Fibroblast of pulmonary artery (primary cell): ENCODE measurements around the gene NIN.

Experiments
- DNase-seq: peaks from one replicate; pipeline ENCODE4 v3.0.0-alpha.2; 2010; ENCODE audit warnings: low read depth
- H3K4me3 ChIP-seq: replicated peaks from 2 replicates; pipeline ENCODE4 v1.5.1; 2011; ENCODE audit warnings: low read depth, mild to moderate bottlenecking, control low read depth, low read length, moderate library complexity
- CTCF ChIP-seq: IDR thresholded peaks from 2 replicates; pipeline ENCODE4 v1.5.1; 2011; ENCODE audit warnings: mild to moderate bottlenecking, control low read depth, low read length, inconsistent platforms; ENCODE audit errors: missing control alignments

The NIN gene

DNA sequence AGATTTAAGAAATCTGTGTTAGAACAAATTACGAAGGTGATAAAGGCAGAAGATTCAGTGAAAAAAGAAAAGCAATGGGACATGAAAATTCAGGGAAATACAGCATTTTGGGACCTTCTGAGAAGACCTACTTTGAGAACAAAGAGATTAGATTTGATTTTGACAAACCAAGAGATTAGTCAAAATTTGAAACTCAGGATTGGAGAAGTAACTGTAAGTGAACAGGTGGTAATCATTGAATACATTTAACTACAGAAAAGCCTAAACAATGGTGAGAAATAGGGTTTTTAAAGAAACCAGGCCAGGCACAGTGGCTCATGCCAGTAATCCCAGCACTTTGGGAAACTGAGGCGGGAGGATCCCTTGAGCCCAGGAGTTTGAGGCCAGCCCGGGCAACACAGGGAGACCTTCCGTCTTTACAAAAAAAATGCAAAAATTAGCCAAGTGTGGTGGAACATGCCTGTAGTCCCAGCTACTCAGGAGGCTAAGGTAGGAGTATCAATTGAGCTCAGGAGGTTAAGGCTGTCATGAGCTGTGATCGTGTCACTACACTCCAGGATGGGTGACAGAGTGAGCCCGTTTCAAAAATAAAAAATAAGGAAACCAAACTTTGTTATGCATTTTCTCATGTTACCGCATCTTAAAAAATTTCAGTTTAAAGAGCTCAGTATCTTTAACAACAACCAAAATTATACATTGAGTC lies 154.0 kb downstream of the NIN start:
- no peak overlapping the region for H3K4me3 ChIP-seq
- no peak for TF ChIP-seq CTCF
- DNase-seq = no peak

GRCh38 chr14:50675597-50675996 lies 155.4 kb downstream of the NIN start:
- no peak for DNase-seq
- no peak for TF ChIP-seq CTCF
- H3K4me3 ChIP-seq = no peak overlapping the region

GRCh38 chr14:50670866-50671256 lies 160.1 kb downstream of the NIN start:
- no peak for DNase-seq
- no peak overlapping the region for H3K4me3 ChIP-seq
- TF ChIP-seq CTCF = no peak

DNA sequence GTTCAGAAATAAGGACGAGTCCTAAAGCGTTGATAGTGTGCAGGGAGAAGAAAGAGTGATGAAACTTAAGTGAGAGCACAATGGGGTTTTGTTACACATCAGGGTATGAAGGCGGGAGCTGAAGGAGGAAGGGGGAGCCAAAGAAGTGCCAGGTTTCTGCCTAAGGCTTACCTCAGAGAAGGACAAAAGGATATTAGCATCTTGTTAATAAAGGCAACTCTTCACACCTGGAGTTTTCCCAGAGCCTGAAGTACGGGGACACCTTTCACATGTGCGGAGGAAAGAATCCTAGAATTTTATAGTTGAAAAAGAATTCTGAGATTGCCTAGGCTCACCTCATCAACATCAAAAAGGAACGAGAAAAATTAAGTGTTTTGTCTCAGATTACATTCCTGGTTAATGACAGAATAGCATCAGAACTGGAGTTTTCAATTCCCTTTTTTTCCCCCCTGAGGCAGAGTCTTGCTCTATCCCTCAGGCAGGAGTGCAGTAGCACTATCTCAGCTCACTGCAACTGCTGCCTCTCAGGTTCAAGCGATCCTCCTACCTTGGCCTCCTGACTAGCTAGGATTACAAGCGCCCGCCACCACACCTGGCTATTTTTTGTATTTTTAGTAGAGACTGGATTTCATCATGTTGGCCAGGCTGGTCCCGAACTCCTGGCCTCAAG lies 160.6 kb downstream of the NIN start:
- no peak for TF ChIP-seq CTCF
- no peak overlapping the region for H3K4me3 ChIP-seq
- DNase-seq = no peak
